Retinal pigment epithelial cell (primary cell): ENCODE measurements around the gene PIPOX.

Source experiments
- DNase-seq: peaks from one replicate; pipeline ENCODE4 v3.0.0-alpha.2; 2010; ENCODE audit warnings: low read depth
- H3K4me3 ChIP-seq: 2 replicates; pipeline ENCODE4 v1.5.1; 2011; ENCODE audit warnings: mild to moderate bottlenecking, low read length, control low read depth, moderate library complexity
- TF ChIP-seq, protein P1 (sequence below): conservative IDR thresholded peaks from 2 replicates; pipeline ENCODE4 v1.5.1; 2011; ENCODE audit warnings: low read depth, low read length, control low read depth, inconsistent platforms

Gene PIPOX

DNA sequence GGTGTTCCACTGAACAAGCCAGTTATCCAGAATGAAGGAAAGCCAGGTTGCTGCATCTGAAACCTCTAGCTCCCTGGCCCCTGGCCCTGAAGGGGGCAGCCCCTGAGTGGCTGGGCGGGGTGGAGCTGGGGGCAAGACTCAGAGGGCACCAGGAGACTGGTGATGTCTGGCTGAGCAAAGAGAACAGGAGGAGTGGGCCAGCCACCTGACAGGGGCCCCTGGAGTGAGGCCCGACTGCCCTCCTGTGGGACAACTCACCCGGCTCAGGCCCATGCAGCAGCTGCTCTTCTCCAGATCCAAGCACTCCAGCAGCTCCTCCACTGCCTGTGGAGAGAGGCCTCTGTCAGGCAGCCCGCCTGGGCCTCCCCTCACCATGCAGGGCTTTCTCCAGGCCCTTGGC is 60.4 kb downstream of the PIPOX start:
- DNase-seq = no peak
- TF ChIP-seq, protein P1, sequence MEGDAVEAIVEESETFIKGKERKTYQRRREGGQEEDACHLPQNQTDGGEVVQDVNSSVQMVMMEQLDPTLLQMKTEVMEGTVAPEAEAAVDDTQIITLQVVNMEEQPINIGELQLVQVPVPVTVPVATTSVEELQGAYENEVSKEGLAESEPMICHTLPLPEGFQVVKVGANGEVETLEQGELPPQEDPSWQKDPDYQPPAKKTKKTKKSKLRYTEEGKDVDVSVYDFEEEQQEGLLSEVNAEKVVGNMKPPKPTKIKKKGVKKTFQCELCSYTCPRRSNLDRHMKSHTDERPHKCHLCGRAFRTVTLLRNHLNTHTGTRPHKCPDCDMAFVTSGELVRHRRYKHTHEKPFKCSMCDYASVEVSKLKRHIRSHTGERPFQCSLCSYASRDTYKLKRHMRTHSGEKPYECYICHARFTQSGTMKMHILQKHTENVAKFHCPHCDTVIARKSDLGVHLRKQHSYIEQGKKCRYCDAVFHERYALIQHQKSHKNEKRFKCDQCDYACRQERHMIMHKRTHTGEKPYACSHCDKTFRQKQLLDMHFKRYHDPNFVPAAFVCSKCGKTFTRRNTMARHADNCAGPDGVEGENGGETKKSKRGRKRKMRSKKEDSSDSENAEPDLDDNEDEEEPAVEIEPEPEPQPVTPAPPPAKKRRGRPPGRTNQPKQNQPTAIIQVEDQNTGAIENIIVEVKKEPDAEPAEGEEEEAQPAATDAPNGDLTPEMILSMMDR = no peak
- no peak overlapping the region for H3K4me3 ChIP-seq
